GM21360 (cell line): ENCODE data around the gene USP36.
"Not testable (repeated sequence)": the region's sequence is repeated elsewhere in the genome, so short reads cannot be mapped to it uniquely, and the experiment has no call there.

Experiments used
- ATAC-seq: cut with Tn5 transposase; IDR thresholded peaks from one replicate; pipeline ENCODE4 v1.9.1; 2021; ENCODE audit warnings: mild to moderate bottlenecking, moderate library complexity; ENCODE audit not compliant: unreplicated experiment

USP36 gene

GRCh38 chr17:78771758-78772382 lies 68.7 kb downstream of the USP36 start:
- ATAC-seq, result no peak

GRCh38 chr17:78769196-78769773 lies 71.3 kb downstream of the USP36 start:
- ATAC-seq, result no peak

GRCh38 chr17:78767806-78768205 lies 72.8 kb downstream of the USP36 start:
- no peak for ATAC-seq

- no peak for ATAC-seq
Observed at GRCh38 chr17:78766743-78767294, 73.8 kb downstream of the USP36 start.

- ATAC-seq, result no peak
Observed at GRCh38 chr17:78766225-78766624, 74.4 kb downstream of the USP36 start.

GRCh38 chr17:78765821-78766220 lies 74.8 kb downstream of the USP36 start:
- ATAC-seq, result no peak

- ATAC-seq, result no peak
Observed at GRCh38 chr17:78764871-78765270, 75.7 kb downstream of the USP36 start.

- no peak for ATAC-seq
Observed at GRCh38 chr17:78763561-78763960, 77.1 kb downstream of the USP36 start.

GRCh38 chr17:78761789-78762406 lies 78.7 kb downstream of the USP36 start:
- ATAC-seq, result no peak

GRCh38 chr17:78759969-78760352 lies 80.7 kb downstream of the USP36 start:
- no peak for ATAC-seq

- peak; percentile 63 for ATAC-seq
Observed at GRCh38 chr17:78759203-78759968, 81.2 kb downstream of the USP36 start.

GRCh38 chr17:78753316-78754250 lies 87.0 kb downstream of the USP36 start:
- ATAC-seq, result no peak

GRCh38 chr17:78751447-78752161 lies 89.0 kb downstream of the USP36 start:
- no peak for ATAC-seq

GRCh38 chr17:78751000-78751399 lies 89.6 kb downstream of the USP36 start:
- not testable (repeated sequence) for ATAC-seq

- ATAC-seq, result peak; percentile 43
Observed at GRCh38 chr17:78748730-78749317, 91.8 kb downstream of the USP36 start.

GRCh38 chr17:78748048-78748729 lies 92.4 kb downstream of the USP36 start:
- ATAC-seq, result peak; percentile 38

GRCh38 chr17:78747488-78747887 lies 93.1 kb downstream of the USP36 start:
- ATAC-seq, result no peak

GRCh38 chr17:78746949-78747269 lies 93.7 kb downstream of the USP36 start:
- no peak for ATAC-seq
